Upper lobe of left lung (tissue), 6 donors: ENCODE data around the gene MTARC2. TPM values are rescaled to one million over a fixed set of nuclear protein-coding genes. Genes with fewer than 3 reads are reported as not detected.

Source experiments
- ATAC-seq, 2 donors: fragments of 200-7000 bp; cut with Tn5 transposase; one replicate each; pipeline ENCODE4 v1.9.1; 2022; ENCODE audit warnings: mild to moderate bottlenecking in 2 of 2, moderate library complexity in 2 of 2; ENCODE audit not compliant: low FRiP score in 2 of 2
- DNase-seq, 2 donors: peaks; one replicate each; pipeline ENCODE4 v3.0.0-alpha.2; 2019 to 2020
- H3K27ac ChIP-seq, 4 donors: fragments of 200-600 bp; sonication (generic); one replicate each; pipeline ENCODE4 v1.5.1; 2016 to 2019
- H3K27me3 ChIP-seq, 4 donors: fragments of 200-600 bp; sonication (generic); one replicate each; pipeline ENCODE4 v1.5.1; 2017 to 2019
- H3K36me3 ChIP-seq, 4 donors: fragments of 200-600 bp; sonication (generic); one replicate each; pipeline ENCODE4 v1.5.1; 2016 to 2019
- H3K4me1 ChIP-seq, 4 donors: fragments of 200-600 bp; sonication (generic); one replicate each; pipeline ENCODE4 v1.5.1; 2018 to 2019
- H3K4me3 ChIP-seq, 4 donors: fragments of 200-600 bp; sonication (generic); one replicate each; pipeline ENCODE4 v1.5.1; 2017 to 2019; ENCODE audit warnings: mild to moderate bottlenecking in 2 of 4, moderate library complexity in 1 of 4
- H3K9me3 ChIP-seq, 4 donors: fragments of 200-600 bp; sonication (generic); one replicate each; pipeline ENCODE4 v1.5.1; 2018 to 2019
- CTCF ChIP-seq, 6 experiments: fragments of 450-650 bp in 4 of 6; fragments of 200-600 bp in 2 of 6; sonication (generic) in 2 of 6; IDR thresholded peaks; one replicate each; pipeline ENCODE4 v1.5.1; 2016 to 2019; ENCODE audit warnings: antibody characterized with exemption in 6 of 6
- EP300 ChIP-seq, 4 donors: sonication (generic); formaldehyde crosslinking; IDR thresholded peaks; one replicate each; pipeline ENCODE4 v1.5.1; 2017; ENCODE audit warnings: antibody characterized with exemption in 4 of 4, control low read depth in 2 of 4
- POLR2A ChIP-seq, 4 donors: fragments of 450-650 bp; IDR thresholded peaks; one replicate each; pipeline ENCODE4 v1.5.1; 2016 to 2017; ENCODE audit warnings: antibody characterized with exemption in 4 of 4, mild to moderate bottlenecking in 2 of 4
- POLR2AphosphoS5 ChIP-seq, 2 donors: sonication (generic); formaldehyde crosslinking; IDR thresholded peaks; one replicate each; pipeline ENCODE4 v1.5.1; 2017; ENCODE audit warnings: antibody characterized with exemption in 2 of 2
- whole genome bisulfite sequencing, 2 donors: methylation state at CpG; one replicate each; pipeline ENCODE4 v1.1.5; 2017 to 2018; 5-methylcytosine and 5-hydroxymethylcytosine counted together
- total RNA-seq, 6 donors: library from RNA; depleted of rRNA in 4 of 6; stranded (reverse); fragments of >200 nt in 4 of 6; gene quantifications; one replicate each; pipeline versions ENCODE4 v1.1.0 to v1.2.1, GENCODE V29; 2016 to 2021
- donor health status: DM: no; HTN: no; CAD: no; lungs with moderate emphysema.
- donor health status: DM: no; HTN: yes; CAD: no; lungs with severe emphysema.

Gene MTARC2
- total RNA-seq, 6 donors from 2014 or later, result 44.2 to 125 (median 62.0) TPM

GRCh38 chr1:220811695-220812094 is 63.6 kb downstream of the MTARC2 start:
- Histone ChIP-seq H3K36me3 (peaks cover 0 to 15% (median 1%) of the 10 kb centered on the region in 4 donors), H3K9me3 (no peaks in the 10 kb centered on the region), H3K4me1 (peaks cover 0 to 10% (median 3%) of the 10 kb centered on the region in 4 donors), H3K4me3 (no peak overlapping the region), H3K27ac (no peak overlapping the region), H3K27me3 (no peaks in the 10 kb centered on the region)
- DNase-seq (no peak), ATAC-seq (no peak)
- 88 to 89% methylated on average over 5 of the region's 5 CpGs for WGBS, 2 donors
- TF ChIP-seq POLR2A (IDR thresholded peaks at IDR 0.05) (no peak), CTCF (IDR thresholded peaks at IDR 0.05) (no peak), EP300 (IDR thresholded peaks at IDR 0.05) (no peak), POLR2AphosphoS5 (IDR thresholded peaks at IDR 0.05) (no peak)

GRCh38 chr1:220812308-220812707 is 64.2 kb downstream of the MTARC2 start:
- TF ChIP-seq CTCF (IDR thresholded peaks at IDR 0.05) (no peak), POLR2A (IDR thresholded peaks at IDR 0.05) (no peak), POLR2AphosphoS5 (IDR thresholded peaks at IDR 0.05) (no peak), EP300 (IDR thresholded peaks at IDR 0.05) (no peak)
- H3K27ac ChIP-seq, result no peak overlapping the region
- DNase-seq (no peak), ATAC-seq (no peak)
- no peak overlapping the region for H3K4me3 ChIP-seq
- WGBS, 2 donors, result 68 to 72% methylated on average over 6 of the region's 6 CpGs
- peaks cover 0 to 10% (median 3%) of the 10 kb centered on the region in 4 donors for H3K4me1 ChIP-seq
- H3K27me3 ChIP-seq, result no peaks in the 10 kb centered on the region
- no peaks in the 10 kb centered on the region for H3K9me3 ChIP-seq
- H3K36me3 ChIP-seq, result peaks cover 0 to 15% (median 0%) of the 10 kb centered on the region in 4 donors

- H3K27ac ChIP-seq, result no peak overlapping the region
- TF ChIP-seq POLR2AphosphoS5 (IDR thresholded peaks at IDR 0.05) (no peak), CTCF (IDR thresholded peaks at IDR 0.05) (no peak), EP300 (IDR thresholded peaks at IDR 0.05) (no peak), POLR2A (IDR thresholded peaks at IDR 0.05) (no peak)
- WGBS, 2 donors, result 81 to 86% methylated on average over 12 of the region's 12 CpGs
These were observed 64.9 kb downstream of the MTARC2 start for GRCh38 chr1:220813013-220813412.

GRCh38 chr1:220815409-220815808 is 67.3 kb downstream of the MTARC2 start:
- Histone ChIP-seq H3K27me3 (no peaks in the 10 kb centered on the region), H3K4me3 (no peak overlapping the region), H3K9me3 (no peaks in the 10 kb centered on the region), H3K27ac (no peak overlapping the region), H3K36me3 (peaks cover 0 to 15% (median 0%) of the 10 kb centered on the region in 4 donors), H3K4me1 (peaks cover 0 to 15% (median 5%) of the 10 kb centered on the region in 4 donors)
- WGBS, 2 donors, result 73 to 86% methylated on average over 2 of the region's 2 CpGs
- DNase-seq (no peak), ATAC-seq (no peak)
- TF ChIP-seq CTCF (IDR thresholded peaks at IDR 0.05), result no peak
- no peak for TF ChIP-seq POLR2AphosphoS5 (IDR thresholded peaks at IDR 0.05)
- no peak for TF ChIP-seq EP300 (IDR thresholded peaks at IDR 0.05)
- no peak for TF ChIP-seq POLR2A (IDR thresholded peaks at IDR 0.05)

More at GRCh38 chr1:220813013-220813412, 64.9 kb downstream of the MTARC2 start:
- Histone ChIP-seq H3K9me3 (no peaks in the 10 kb centered on the region), H3K27me3 (no peaks in the 10 kb centered on the region), H3K4me1 (peaks cover 0 to 10% (median 3%) of the 10 kb centered on the region in 4 donors), H3K4me3 (no peak overlapping the region), H3K36me3 (peaks cover 0 to 15% (median 0%) of the 10 kb centered on the region in 4 donors)
- DNase-seq (no peak), ATAC-seq (no peak)

GRCh38 chr1:220817907-220818306 is 69.8 kb downstream of the MTARC2 start:
- 48 to 84% methylated on average over 1 of the region's 1 CpG for WGBS, 2 donors
- Histone ChIP-seq H3K36me3 (peaks cover 0 to 8% (median 0%) of the 10 kb centered on the region in 4 donors), H3K9me3 (no peaks in the 10 kb centered on the region), H3K27me3 (no peaks in the 10 kb centered on the region), H3K27ac (peak overlapping the region in 2 of 4 donors; percentile 12 to 59), H3K4me1 (peaks cover 0 to 7% (median 3%) of the 10 kb centered on the region in 4 donors), H3K4me3 (no peak overlapping the region)
- ATAC-seq, result peak in 1 of 2 donors; percentile 84
- no peak for DNase-seq
- TF ChIP-seq POLR2A (IDR thresholded peaks at IDR 0.05) (no peak), EP300 (IDR thresholded peaks at IDR 0.05) (no peak), CTCF (IDR thresholded peaks at IDR 0.05) (no peak), POLR2AphosphoS5 (IDR thresholded peaks at IDR 0.05) (no peak)
